HEK293T (cell line): ENCODE results near the gene ACY1.

ENCODE experiments used
- CTCF ChIA-PET: fragments of 350-600 bp; formaldehyde crosslinking; extraction: SDS; loops from one replicate; lab custom pipeline; 2021; ENCODE audit warnings: antibody characterized with exemption, inconsistent platforms; lab: Yijun Ruan, JAX
- POLR2A ChIA-PET: fragments of 350-600 bp; formaldehyde crosslinking; extraction: SDS; loops from one replicate; lab custom pipeline; 2020; ENCODE audit warnings: antibody characterized with exemption, inconsistent platforms; lab: Yijun Ruan, JAX
- DNase-seq: peaks from one replicate; pipeline ENCODE4 v3.0.0; 2012; ENCODE audit warnings: mixed read lengths; ENCODE audit errors: extremely low spot score
- ARNT ChIP-seq: fragments of 450-650 bp; IDR thresholded peaks from 2 replicates; pipeline ENCODE4 v1.6.1; 2017; ENCODE audit warnings: mild to moderate bottlenecking
- BHLHE40 ChIP-seq: fragments of 450-650 bp; IDR thresholded peaks from 2 replicates; pipeline ENCODE4 v1.6.1; 2016; ENCODE audit warnings: mild to moderate bottlenecking, moderate library complexity, borderline replicate concordance
- CTBP1 ChIP-seq: fragments of 450-650 bp; IDR thresholded peaks from 2 replicates; pipeline ENCODE4 v1.6.1; 2016; ENCODE audit warnings: borderline replicate concordance
- ELF4 ChIP-seq: fragments of 450-650 bp; IDR thresholded peaks from 2 replicates; pipeline ENCODE4 v1.6.1; 2017; ENCODE audit warnings: antibody characterized with exemption
- FOXA1 ChIP-seq: fragments of 450-650 bp; IDR thresholded peaks from 2 replicates; pipeline ENCODE4 v1.6.1; 2016; ENCODE audit warnings: mild to moderate bottlenecking
- FOXK2 ChIP-seq: fragments of 450-650 bp; IDR thresholded peaks from 2 replicates; pipeline ENCODE4 v1.6.1; 2016; ENCODE audit warnings: mild to moderate bottlenecking
- FOXM1 ChIP-seq: fragments of 450-650 bp; IDR thresholded peaks from 2 replicates; pipeline ENCODE4 v1.6.1; 2017; ENCODE audit warnings: mild to moderate bottlenecking, borderline replicate concordance
- HDGF ChIP-seq: fragments of 450-650 bp; IDR thresholded peaks from 2 replicates; pipeline ENCODE4 v1.6.1; 2017; ENCODE audit warnings: antibody characterized with exemption, borderline replicate concordance
- L3MBTL2 ChIP-seq: fragments of 450-650 bp; conservative IDR thresholded peaks from 2 replicates; pipeline ENCODE4 v1.6.1; 2016; ENCODE audit warnings: mild to moderate bottlenecking
- LEF1 ChIP-seq: fragments of 450-650 bp; IDR thresholded peaks from 2 replicates; pipeline ENCODE4 v1.6.1; 2017; ENCODE audit warnings: mild to moderate bottlenecking, borderline replicate concordance
- NFRKB ChIP-seq: fragments of 450-650 bp; IDR thresholded peaks from 2 replicates; pipeline ENCODE4 v1.6.1; 2016; ENCODE audit warnings: mild to moderate bottlenecking, moderate library complexity
- PKNOX1 ChIP-seq: fragments of 450-650 bp; IDR thresholded peaks from 2 replicates; pipeline ENCODE4 v1.6.1; 2016
- SP1 ChIP-seq: fragments of 450-650 bp; IDR thresholded peaks from 2 replicates; pipeline ENCODE4 v1.6.1; 2017
- SUZ12 ChIP-seq: fragments of 450-650 bp; IDR thresholded peaks from 2 replicates; pipeline ENCODE4 v1.6.1; 2016; ENCODE audit warnings: mild to moderate bottlenecking
- TARDBP ChIP-seq: fragments of 450-650 bp; IDR thresholded peaks from 2 replicates; pipeline ENCODE4 v1.6.1; 2016
- ZNF384 ChIP-seq: fragments of 450-650 bp; IDR thresholded peaks from 2 replicates; pipeline ENCODE4 v1.6.1; 2016

ACY1 gene

GRCh38 chr3:52007291-52007690 is 24.0 kb downstream of the ACY1 start:
- ChIA-PET CTCF (no interaction called here), POLR2A (no interaction called here)
- TF ChIP-seq TARDBP (no peak), CTBP1 (no peak), NFRKB (no peak), SP1 (no peak), ZNF384 (no peak), SUZ12 (no peak), FOXA1 (no peak)
- no peak for DNase-seq

- POLR2A ChIA-PET, result interaction anchor here (1.0 kb wide), 1 partner anchor 46 kb away, joined by 3 read pairs; the partner anchor contains the start of gene DUSP7
- DNase-seq, result no peak
- no peak for TF ChIP-seq FOXA1
- no peak for TF ChIP-seq SUZ12
- no peak for TF ChIP-seq FOXK2
- TF ChIP-seq BHLHE40, result no peak
- TF ChIP-seq L3MBTL2, result no peak
- TF ChIP-seq ARNT, result no peak
- no peak for TF ChIP-seq LEF1
- no peak for TF ChIP-seq FOXM1
- no peak for TF ChIP-seq ELF4
- TF ChIP-seq HDGF, result no peak
- TF ChIP-seq CTBP1, result no peak
- TF ChIP-seq SP1, result no peak
- TF ChIP-seq PKNOX1, result no peak
- no peak for TF ChIP-seq TARDBP
- CTCF ChIA-PET, result no interaction called here
Observed at GRCh38 chr3:52010431-52010830, 27.1 kb downstream of the ACY1 start.

DNA sequence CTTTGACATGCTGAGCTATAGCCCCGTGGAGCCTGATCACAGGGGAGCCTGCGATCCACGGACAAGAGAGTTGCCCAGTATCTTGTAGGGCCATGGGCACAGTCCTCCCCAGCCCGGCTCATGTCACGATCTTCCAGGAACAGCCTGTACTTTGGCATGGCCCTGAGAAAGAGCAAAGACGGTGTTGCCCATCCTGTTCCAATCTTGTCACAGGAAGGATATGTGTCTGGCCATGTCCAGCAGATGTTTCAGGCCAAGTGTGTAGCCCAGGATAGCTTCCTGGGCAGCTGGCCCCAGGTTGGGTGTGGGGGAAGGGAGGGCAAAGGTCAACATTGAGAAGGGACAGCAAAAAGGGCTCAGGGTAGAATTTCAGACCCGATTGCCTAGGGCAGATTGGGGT is 29.4 kb downstream of the ACY1 start:
- TF ChIP-seq PKNOX1 (no peak), TARDBP (no peak), L3MBTL2 (no peak), FOXK2 (no peak), BHLHE40 (no peak), LEF1 (no peak), NFRKB (no peak), ZNF384 (no peak), ELF4 (no peak), FOXM1 (no peak), SUZ12 (no peak), CTBP1 (no peak), HDGF (no peak), FOXA1 (no peak), SP1 (no peak), ARNT (no peak)
- no peak for DNase-seq
- POLR2A ChIA-PET, result interaction anchor here (1.6 kb wide), 1 partner anchor 17 kb away, joined by 7 read pairs; the partner anchor contains the start of gene RPL29
- CTCF ChIA-PET, result interaction anchor here (0.6 to 3.2 kb wide), 2 partner anchors 9 to 88 kb away, joined by 3 to 14 read pairs; no protein-coding TSS in a partner anchor

DNA sequence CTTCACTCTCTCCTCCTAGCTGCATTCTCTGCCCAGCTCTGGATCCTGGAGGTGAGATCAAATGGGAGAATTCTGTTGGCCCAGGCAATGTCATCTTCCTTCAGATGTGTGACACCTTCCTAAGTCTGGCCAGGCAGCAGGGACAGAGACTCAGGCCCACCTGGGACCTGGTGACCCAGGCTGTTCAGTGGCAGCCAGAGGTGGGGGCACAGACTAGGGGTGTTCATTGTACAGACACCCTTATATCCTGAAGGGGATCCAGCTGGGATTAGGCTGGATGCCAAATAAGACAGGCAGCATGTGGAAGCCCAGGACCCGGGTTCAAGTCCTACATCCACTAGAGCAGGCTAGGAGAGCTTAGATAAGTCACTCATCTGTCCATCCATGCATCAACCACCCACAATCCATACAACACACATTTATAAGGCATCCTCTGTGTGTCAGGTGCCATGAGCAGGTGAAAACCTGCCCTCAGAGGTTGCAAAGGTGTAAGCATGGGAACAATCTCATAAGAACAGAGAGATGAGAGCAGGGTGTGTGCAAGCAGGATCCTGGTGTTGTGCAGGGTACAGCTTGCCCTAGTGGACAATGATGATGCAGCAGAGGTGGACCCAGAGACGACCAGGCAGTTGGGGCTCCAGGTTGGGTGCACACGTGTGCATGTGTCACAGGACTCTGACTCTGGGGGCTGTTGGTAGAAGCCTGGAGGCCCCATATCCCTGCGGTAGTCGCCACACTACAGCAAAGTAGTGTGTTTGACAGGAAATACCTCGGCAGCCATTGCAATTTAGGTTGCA is 30.7 kb downstream of the ACY1 start:
- ChIA-PET CTCF (interaction anchor here (1.0 to 3.2 kb wide), 5 partner anchors 8 to 46 kb away, joined by 3 to 14 read pairs (median 4); partner anchors contain the start of gene DUSP7), POLR2A (interaction anchor here (0.8 to 1.1 kb wide), 2 partner anchors 9 to 18 kb away, joined by 3 read pairs; partner anchors contain the start of gene RPL29)
- DNase-seq, result no peak
- TF ChIP-seq CTBP1, result no peak
- no peak for TF ChIP-seq FOXA1
- no peak for TF ChIP-seq NFRKB
- no peak for TF ChIP-seq L3MBTL2
- TF ChIP-seq PKNOX1, result no peak
- TF ChIP-seq TARDBP, result no peak
- TF ChIP-seq FOXM1, result no peak
- no peak for TF ChIP-seq BHLHE40
- no peak for TF ChIP-seq ARNT
- no peak for TF ChIP-seq ELF4
- no peak for TF ChIP-seq HDGF
- no peak for TF ChIP-seq LEF1
- no peak for TF ChIP-seq SUZ12
- TF ChIP-seq ZNF384, result no peak
- no peak for TF ChIP-seq SP1
- no peak for TF ChIP-seq FOXK2

DNA sequence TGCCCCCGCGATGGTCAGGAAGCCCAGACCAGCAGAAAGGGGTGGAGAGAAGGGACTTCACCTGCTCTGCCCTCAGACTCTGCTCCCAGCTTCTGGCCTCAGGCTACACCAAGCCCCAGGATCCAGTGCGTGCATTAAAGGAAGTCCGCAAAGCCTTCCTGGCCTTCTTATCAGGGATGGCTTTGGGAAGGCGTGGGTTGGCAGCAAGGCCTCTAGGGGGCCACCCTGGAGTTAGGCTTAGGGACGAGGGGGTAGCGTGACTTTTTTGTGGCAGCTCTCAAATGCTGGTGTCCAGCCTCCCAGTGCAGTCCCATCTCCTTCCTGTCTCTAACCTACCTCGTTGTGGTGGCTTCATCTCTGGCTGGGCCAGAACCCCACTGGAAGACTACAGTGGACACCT is 31.3 kb downstream of the ACY1 start:
- ChIA-PET POLR2A (interaction anchor here (1.1 kb wide), 1 partner anchor 8 kb away, joined by 3 read pairs; no protein-coding TSS in a partner anchor), CTCF (interaction anchor here (1.3 to 3.2 kb wide), 3 partner anchors 11 to 42 kb away, joined by 3 to 14 read pairs (median 4); partner anchors contain the start of gene DUSP7)
- TF ChIP-seq BHLHE40, result no peak
- peak; percentile 64 for DNase-seq

GRCh38 chr3:52015438-52016228 is 32.3 kb downstream of the ACY1 start:
- TF ChIP-seq CTBP1, result no peak
- TF ChIP-seq ZNF384, result no peak
- TF ChIP-seq PKNOX1, result no peak
- no peak for TF ChIP-seq FOXK2
- no peak for TF ChIP-seq L3MBTL2
- TF ChIP-seq ARNT, result no peak
- no peak for TF ChIP-seq FOXM1
- no peak for TF ChIP-seq SUZ12
- no peak for TF ChIP-seq TARDBP
- no peak for TF ChIP-seq LEF1
- no peak for TF ChIP-seq HDGF
- ChIA-PET POLR2A (no interaction called here), CTCF (interaction anchor here (1.5 to 3.2 kb wide), 2 partner anchors 12 to 14 kb away, joined by 4 to 14 read pairs; no protein-coding TSS in a partner anchor)

More at GRCh38 chr3:52015438-52016228, 32.3 kb downstream of the ACY1 start:
- no peak for DNase-seq
